ENCODE data around the gene PNLIPRP2. TPM values are rescaled to one million over a fixed set of nuclear protein-coding genes. Genes with fewer than 3 reads are reported as not detected.

Gene PNLIPRP2
- total and polyA plus RNA-seq, 2 of the 4 experiments (the other 2 are of a cell fraction) = not detected

GRCh38 chr10:116668446-116668845, 47.7 kb downstream of the PNLIPRP2 start:
- no peak overlapping the region for H2BK15ac ChIP-seq (ENCODE audit: low read depth, low read length)
- no peak overlapping the region for H4K8ac ChIP-seq (ENCODE audit: low read depth in 2 of 2, low read length in 2 of 2)
- TF ChIP-seq FOS (IDR thresholded peaks at IDR 0.05; ENCODE audit: low read depth, low read length) = no peak
- no peak for TF ChIP-seq RCOR1 (IDR thresholded peaks at IDR 0.05; ENCODE audit: insufficient replicate concordance, low read length)
- no peak for TF ChIP-seq BHLHE40 (IDR thresholded peaks at IDR 0.05; ENCODE audit: low read depth, low read length)
- TF ChIP-seq RFX5 (IDR thresholded peaks at IDR 0.05; ENCODE audit: low read depth, low read length) = no peak
- TF ChIP-seq, protein P1, sequence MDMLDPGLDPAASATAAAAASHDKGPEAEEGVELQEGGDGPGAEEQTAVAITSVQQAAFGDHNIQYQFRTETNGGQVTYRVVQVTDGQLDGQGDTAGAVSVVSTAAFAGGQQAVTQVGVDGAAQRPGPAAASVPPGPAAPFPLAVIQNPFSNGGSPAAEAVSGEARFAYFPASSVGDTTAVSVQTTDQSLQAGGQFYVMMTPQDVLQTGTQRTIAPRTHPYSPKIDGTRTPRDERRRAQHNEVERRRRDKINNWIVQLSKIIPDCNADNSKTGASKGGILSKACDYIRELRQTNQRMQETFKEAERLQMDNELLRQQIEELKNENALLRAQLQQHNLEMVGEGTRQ (IDR thresholded peaks at IDR 0.05; ENCODE audit: low read depth, low read length) = no peak
- TF ChIP-seq POLR2A (IDR thresholded peaks at IDR 0.05; ENCODE audit: low read depth, low read length) = no peak
- no peak for TF ChIP-seq MAFK (IDR thresholded peaks at IDR 0.05; ENCODE audit: low read depth, low read length)
- no peak for TF ChIP-seq MXI1 (IDR thresholded peaks at IDR 0.05; ENCODE audit: borderline replicate concordance, low read depth, low read length)
- TF ChIP-seq CHD1 (IDR thresholded peaks at IDR 0.05; ENCODE audit: low read depth, low read length) = no peak
- TF ChIP-seq NFE2L2 (IDR thresholded peaks at IDR 0.05; ENCODE audit: low read depth, low read length) = no peak
- no peak for TF ChIP-seq CEBPB (IDR thresholded peaks at IDR 0.05; ENCODE audit: low read depth, low read length)
- TF ChIP-seq, protein P2, sequence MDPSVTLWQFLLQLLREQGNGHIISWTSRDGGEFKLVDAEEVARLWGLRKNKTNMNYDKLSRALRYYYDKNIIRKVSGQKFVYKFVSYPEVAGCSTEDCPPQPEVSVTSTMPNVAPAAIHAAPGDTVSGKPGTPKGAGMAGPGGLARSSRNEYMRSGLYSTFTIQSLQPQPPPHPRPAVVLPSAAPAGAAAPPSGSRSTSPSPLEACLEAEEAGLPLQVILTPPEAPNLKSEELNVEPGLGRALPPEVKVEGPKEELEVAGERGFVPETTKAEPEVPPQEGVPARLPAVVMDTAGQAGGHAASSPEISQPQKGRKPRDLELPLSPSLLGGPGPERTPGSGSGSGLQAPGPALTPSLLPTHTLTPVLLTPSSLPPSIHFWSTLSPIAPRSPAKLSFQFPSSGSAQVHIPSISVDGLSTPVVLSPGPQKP (IDR thresholded peaks at IDR 0.05; ENCODE audit: borderline replicate concordance, low read depth, low read length) = no peak
- no peak overlapping the region for H2BK5ac ChIP-seq (ENCODE audit: low read depth, low read length, poor library complexity, severe bottlenecking)
- H3K79me1 ChIP-seq (ENCODE audit: low read depth in 1 of 2, low read length in 2 of 2) = no peaks in the 10 kb centered on the region
- no peaks in the 10 kb centered on the region for H4K20me1 ChIP-seq (ENCODE audit: insufficient read depth, low read length)
- H3K14ac ChIP-seq (replicated peaks; ENCODE audit: low read depth, low read length) = no peak overlapping the region
- no CpG with 5 or more reads among the region's 2 CpGs for WGBS, 2 experiments (ENCODE audit: extremely low coverage in 2 of 2, insufficient read length in 1 of 2)
- H4K5ac ChIP-seq (ENCODE audit: low read depth, low read length) = no peak overlapping the region
- no peak overlapping the region for H3K27ac ChIP-seq (ENCODE audit: insufficient read depth, low read length)
- no peak overlapping the region for H4K91ac ChIP-seq (ENCODE audit: insufficient read depth, low read depth, low read length)
- H3K9ac ChIP-seq (ENCODE audit: low read depth, low read length) = no peak overlapping the region
- H3K9me1 ChIP-seq (ENCODE audit: insufficient read depth, low read length) = peaks cover 7% of the 10 kb centered on the region
- H3K36me3 ChIP-seq (ENCODE audit: control insufficient read depth, insufficient read depth, low read length) = no peaks in the 10 kb centered on the region
- in situ Hi-C loops (cut with MboI; ENCODE audit: low sequenced_read_pairs) = no loop called here
- peaks cover 8% of the 10 kb centered on the region for H3K4me1 ChIP-seq (ENCODE audit: control insufficient read depth, insufficient read depth, low read length)
- H2AFZ ChIP-seq (replicated peaks; ENCODE audit: low read length, poor library complexity) = no peak overlapping the region
- no peak overlapping the region for H3K18ac ChIP-seq (ENCODE audit: low read depth, low read length)
- CTCF ChIA-PET = no interaction called here
- ATAC-seq (ENCODE audit: low read depth) (no peak), DNase-seq (no peak)
- peaks cover 2% of the 10 kb centered on the region; the same call in 1 of the 2 replicates for H3K9me3 ChIP-seq (ENCODE audit: control insufficient read depth, insufficient read depth, low read length)
- BruUV-seq (replicated peaks) = no TSS peak
- H2BK120ac ChIP-seq (ENCODE audit: low read depth, low read length) = no peak overlapping the region
- dilution Hi-C loops (cut with HindIII; ENCODE audit: low sequenced_read_pairs, unreplicated experiment) = no loop called here
- no peak overlapping the region for H3K23ac ChIP-seq (ENCODE audit: low read depth, low read length)
- H3K4ac ChIP-seq (ENCODE audit: low read depth, low read length) = no peak overlapping the region
- POLR2A ChIA-PET (ENCODE audit: unreplicated experiment) = no interaction called here
- H3K27me3 ChIP-seq (ENCODE audit: control insufficient read depth, insufficient read depth, low read length) = no peaks in the 10 kb centered on the region
- H3K4me2 ChIP-seq (ENCODE audit: low read depth, low read length) = no peak overlapping the region
- intact Hi-C loops (cut with micrococcal nuclease) = no loop called here
- no peak overlapping the region for H3K56ac ChIP-seq (ENCODE audit: extremely low read depth, insufficient read depth, low read length)
- no peak overlapping the region for H2AK5ac ChIP-seq (ENCODE audit: low read depth, low read length)
- no peak overlapping the region for H3K4me3 ChIP-seq (ENCODE audit: insufficient read depth, low read depth, low read length)
- no peak overlapping the region for H2BK20ac ChIP-seq (ENCODE audit: low read depth, low read length)
- H2AK9ac ChIP-seq (replicated peaks; ENCODE audit: low read depth, low read length, poor library complexity) = no peak overlapping the region

Data from IMR-90 (cell line).